Activated CD4-positive, alpha-beta T cell treated with anti-CD3 and anti-CD28 coated beads, Interleukin-2, amount 50 U/mL, for 16 hours (primary cell): ENCODE data around the gene A2ML1.
"Not testable (repeated sequence)": the region's sequence is repeated elsewhere in the genome, so short reads cannot be mapped to it uniquely, and the experiment has no call there.

Experiments
- DNase-seq: peaks from one replicate; pipeline ENCODE4 v3.0.0-alpha.2; 2020

A2ML1 gene

DNA sequence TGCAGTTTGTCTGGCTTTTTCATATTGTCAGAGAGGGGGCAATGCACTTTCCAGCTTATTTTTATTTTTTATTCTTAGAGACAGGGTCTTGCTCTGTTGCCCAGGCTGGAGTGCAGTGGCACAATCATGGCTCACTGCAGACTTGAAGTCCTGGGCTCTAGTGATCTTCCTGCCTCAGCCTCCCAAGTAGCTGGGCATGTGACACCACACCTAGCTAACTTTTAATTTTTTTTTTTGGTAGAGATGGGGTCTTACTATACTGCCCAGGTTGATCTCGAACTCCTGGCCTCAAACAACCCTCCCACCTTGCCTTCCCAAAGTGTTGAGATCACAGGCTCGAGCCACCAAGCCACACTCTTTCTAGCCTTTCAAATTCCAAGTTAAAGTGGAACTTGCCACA is 3.9 kb upstream of the A2ML1 start:
- DNase-seq = no peak

DNA sequence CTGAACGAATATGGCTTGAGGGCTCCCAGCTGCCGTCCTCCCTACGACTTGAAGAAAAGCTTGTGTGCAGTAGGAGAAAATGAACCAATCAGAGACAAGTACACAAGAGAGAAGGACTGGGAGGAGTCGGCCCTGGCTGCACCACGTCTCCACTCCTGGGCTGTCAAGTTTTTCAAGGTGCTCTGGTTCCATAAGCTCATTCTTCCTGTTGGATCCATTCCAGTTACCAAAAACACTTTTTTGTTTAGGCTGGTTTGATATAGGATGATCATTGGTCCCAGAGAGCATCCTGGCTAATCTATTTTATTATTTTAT is 2.8 kb upstream of the A2ML1 start:
- DNase-seq = no peak

DNA sequence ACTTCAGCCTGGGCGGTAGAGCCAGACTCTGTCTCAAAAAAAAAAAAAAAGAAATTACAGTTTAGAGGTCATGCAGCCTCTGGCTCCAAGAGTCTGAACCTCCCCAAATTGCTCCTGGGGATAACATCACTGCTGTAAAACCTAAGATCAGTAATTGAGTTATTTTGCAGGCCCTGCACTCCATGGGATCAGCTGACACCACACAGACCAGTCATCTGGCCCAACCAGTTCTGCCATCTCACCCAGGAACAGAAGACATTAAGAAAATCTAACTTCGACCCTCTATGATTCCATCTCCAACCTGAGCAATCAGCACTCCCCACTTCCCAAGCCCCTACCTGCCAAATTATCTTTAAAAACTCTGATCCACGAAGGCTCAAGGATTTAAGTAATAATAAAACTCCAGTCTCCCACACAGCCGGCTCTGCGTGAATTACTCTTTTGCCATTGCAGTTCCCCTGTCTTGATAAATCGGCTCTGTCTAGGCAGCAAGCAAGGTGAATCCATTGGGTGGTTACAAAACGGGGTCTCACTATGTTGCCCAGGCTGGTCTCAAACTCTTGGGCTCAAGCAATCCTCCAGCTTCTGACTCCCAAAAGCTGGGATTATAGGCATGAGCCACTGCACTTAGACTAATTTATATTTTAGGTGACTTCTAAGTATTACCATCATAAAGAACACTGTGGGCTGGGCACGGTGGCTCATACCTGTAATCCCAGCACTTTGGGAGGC is 1.6 kb upstream of the A2ML1 start:
- not testable (repeated sequence) for DNase-seq

GRCh38 chr12:8821591-8821990 is 830 bp upstream of the A2ML1 start:
- DNase-seq = no peak

DNA sequence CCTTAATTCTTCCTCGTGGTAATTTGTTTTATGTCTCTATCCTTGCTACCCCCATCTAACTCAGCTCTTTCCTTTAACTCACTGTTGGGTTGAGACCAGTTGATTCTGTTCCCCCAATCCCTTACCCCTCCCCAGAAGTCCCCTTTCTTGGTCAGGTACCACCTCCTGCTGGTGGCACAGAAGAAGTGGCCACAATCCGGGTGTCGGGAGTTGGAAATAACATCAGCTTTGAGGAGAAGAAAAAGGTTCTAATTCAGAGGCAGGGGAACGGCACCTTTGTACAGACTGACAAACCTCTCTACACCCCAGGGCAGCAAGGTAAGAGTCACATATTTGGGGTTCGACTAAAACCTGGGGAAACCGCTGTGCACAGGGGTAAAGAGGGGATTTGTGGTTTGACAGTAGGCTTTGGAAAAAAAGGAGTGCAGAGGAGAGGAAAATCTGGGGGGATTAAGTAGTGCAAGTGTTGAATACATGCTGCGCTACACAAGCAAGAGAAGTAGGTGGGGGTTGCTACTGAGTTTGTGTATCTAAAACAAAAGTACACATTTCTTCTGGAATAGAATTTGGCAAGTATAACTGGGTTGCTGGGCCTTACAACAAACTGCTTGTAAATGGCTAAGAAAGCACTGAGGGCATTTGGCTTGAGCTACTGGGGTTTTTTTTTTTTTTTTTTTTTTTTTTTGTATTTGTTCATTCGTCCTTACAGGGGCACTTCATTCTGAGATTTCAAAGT is 1.3 kb downstream of the A2ML1 start:
- no peak for DNase-seq

GRCh38 chr12:8827551-8828256 is 5.3 kb downstream of the A2ML1 start:
- DNase-seq = no peak

GRCh38 chr12:8828257-8829124 is 6.1 kb downstream of the A2ML1 start:
- no peak for DNase-seq

- no peak for DNase-seq
These were observed 6.7 kb downstream of the A2ML1 start for GRCh38 chr12:8829125-8829518.

GRCh38 chr12:8829621-8830020 is 7.2 kb downstream of the A2ML1 start:
- no peak for DNase-seq

DNA sequence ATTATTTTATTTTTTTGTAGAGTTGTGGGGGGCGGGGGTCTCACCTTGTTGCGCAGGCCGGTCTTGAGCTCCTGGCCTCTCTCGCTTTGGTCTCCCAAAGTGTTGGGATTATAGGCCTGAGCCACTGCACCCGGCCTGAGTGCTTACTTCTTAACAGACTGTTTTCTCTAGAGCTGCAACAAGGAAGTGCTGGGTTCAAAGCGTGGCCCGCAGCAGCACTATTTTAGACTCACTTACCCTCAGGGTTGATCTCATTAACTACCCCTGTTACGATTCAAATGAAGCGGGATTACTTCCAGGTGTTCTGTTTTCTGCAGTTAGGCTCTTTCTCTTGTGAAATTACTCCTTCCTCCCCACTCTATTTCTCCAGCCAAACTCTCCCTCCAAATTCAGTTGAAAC is 8.7 kb downstream of the A2ML1 start:
- no peak for DNase-seq

DNA sequence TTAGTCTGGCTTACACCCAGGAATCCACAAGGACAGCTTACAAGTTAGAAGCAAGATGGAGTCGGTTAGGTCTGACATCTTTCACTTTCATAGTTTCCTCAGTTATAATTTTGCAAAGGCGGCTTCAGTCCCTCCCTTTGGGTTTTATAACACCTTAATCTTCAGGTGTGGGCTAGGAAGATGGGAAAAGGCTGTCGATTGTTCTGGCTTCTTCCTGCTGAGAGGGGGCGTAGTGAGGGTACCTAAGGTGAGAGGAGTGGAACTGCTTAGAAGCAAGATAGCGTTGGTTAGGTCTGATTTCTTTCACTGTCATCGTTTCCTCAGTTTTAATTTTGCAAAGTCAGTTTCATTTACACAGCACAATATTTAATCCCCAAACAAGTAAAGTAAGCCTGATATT is 10.1 kb downstream of the A2ML1 start:
- DNase-seq = no peak

DNA sequence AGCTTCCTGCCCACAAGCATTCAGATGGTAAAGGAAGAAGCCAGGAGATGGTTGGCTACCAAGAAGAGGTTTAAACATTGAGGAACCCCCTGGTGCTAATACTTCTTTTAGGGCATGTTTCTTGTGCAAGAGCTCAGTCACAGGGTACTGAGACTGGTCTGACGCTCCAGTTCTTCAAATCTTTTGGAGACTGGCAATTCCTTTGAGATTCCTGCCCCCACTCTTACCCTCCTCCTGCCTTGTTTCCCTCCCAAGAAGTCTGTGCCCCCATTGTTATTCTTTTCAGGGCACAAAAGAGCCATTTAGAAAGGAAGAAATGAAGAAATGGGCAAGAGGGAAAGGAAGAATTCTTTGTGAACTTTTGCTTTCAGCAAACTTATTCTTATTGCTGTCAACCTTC is 11.8 kb downstream of the A2ML1 start:
- DNase-seq = no peak

DNA sequence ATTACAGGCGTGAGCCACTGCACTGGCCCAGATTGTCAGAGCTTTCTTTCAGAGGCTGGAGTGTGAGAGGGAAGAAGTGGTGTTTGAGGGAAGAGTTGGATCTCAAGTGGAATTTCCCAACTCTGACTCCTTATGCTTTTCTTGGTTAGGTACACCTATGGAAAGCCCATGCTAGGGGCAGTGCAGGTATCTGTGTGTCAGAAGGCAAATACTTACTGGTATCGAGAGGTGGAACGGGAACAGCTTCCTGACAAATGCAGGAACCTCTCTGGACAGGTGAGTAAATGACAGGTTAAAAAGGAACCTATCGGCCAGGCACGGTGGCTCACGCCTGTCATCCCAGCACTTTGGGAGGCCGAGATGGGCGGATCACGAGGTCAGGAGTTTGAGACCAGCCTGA is 14.9 kb downstream of the A2ML1 start:
- DNase-seq = no peak

- DNase-seq = no peak
These were observed 17.9 kb downstream of the A2ML1 start for GRCh38 chr12:8840321-8840720.

- DNase-seq = no peak
These were observed 18.7 kb downstream of the A2ML1 start for GRCh38 chr12:8840938-8841633.

DNA sequence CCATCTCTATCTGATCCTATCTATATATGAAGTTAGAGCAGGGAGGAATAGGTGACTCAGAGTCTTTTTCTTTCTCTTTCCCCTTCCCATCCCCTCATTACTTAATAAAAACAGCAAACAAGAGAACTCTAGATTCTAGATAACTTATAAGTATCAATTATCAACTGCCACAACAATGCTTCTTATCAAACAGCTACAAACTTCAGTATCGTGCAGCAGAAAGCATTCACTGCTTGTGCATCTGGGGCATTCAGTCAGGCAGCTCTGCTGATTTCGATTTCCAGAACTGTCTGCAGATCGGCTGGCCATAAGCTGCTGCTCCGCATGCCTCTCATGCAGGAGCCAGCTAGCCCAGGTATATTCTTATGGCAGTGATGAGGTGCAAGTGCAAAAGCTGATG is 19.4 kb downstream of the A2ML1 start:
- no peak for DNase-seq

DNA sequence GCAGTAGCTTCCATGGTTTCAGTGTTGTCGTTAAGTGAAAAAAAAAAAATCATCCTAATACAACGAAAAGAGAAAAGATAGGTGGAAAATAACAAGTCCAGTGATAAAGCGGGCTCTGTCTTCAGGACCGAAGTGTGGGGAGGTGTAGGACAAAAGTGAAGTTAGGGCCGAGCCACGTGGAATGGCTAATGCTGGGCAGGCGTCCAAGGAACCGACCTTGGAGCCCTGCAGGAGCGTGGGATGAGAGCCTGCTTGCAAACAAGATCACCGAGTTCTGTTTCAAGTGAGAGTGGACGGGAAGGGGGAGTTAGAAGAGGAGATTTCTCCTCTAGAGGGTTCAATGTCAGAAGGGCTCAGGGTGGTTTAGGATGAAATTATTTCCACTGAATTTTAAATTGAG is 22.2 kb downstream of the A2ML1 start:
- no peak for DNase-seq

DNA sequence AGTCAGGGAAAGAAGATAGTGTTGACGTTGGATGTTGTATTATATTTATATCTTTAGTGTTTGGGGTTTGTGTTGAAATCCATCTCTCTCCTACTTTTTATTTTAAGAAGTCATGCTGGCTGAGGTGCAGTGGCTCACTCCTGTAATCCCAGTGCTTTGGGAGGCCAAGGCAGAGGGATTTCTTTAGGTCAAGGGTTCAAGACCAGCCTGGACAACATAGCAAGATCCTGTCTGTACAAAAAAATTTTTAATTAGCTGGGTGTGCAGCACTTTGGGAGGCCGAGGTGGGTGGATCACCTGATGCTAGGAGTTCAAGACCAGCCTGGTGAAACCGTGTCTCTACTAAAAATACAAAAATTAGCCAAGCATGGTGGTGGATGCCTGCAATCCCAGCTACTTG is 23.9 kb downstream of the A2ML1 start:
- no peak for DNase-seq

DNA sequence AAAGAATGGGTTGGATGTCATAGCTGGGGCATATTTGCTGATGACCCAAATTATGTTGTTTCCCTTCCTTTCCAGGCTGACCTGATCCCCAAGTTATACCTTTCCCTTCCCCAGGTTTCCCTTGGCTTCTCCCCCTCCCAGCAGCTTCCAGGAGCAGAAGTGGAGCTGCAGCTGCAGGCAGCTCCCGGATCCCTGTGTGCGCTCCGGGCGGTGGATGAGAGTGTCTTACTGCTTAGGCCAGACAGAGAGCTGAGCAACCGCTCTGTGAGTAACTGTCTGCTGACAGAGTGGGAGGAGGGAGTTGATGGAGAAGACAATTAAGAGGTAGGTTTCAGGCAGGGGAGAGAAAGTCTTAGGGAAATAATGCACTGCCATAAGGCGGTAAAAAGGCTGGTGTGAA is 25.0 kb downstream of the A2ML1 start:
- no peak for DNase-seq

GRCh38 chr12:8849876-8850275 is 27.5 kb downstream of the A2ML1 start:
- DNase-seq = no peak

DNA sequence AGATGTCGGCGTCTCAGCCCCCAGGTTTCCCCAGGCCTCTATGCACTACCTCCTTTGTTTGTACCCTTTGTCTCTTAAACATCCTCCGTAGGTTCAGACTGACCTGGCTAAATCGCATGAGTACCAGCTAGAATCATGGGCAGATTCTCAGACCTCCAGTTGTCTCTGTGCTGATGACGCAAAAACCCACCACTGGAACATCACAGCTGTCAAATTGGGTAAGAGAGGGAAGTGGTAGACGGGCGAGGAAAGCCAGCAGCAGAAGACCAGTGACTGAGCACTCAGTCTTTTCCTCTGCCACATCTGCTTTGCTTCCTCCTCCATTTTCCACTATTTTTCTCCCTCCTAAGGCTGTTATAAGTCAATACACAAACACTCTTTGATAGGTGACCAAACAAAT is 29.7 kb downstream of the A2ML1 start:
- DNase-seq = no peak

- no peak for DNase-seq
These were observed 33.5 kb downstream of the A2ML1 start for GRCh38 chr12:8855891-8856290.

DNA sequence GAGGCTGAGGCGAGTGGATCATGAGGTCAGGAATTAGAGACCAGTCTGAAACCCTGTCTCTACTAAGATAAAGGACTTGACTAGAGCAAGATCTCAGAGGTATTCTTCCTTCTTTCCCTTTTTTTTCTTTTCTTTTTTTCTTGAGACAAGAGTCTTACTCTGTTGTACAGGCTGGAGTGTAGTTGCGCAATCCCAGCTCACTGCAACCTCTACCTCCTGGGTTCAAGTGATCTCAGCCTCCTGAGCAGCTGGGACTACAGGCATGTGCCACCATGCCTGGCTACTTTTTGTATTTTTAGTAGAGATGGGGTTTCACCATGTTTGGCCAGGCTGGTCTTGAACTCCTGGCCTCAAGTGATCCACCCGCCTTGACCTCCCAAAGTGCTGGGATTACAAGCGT is 37.0 kb downstream of the A2ML1 start:
- not testable (repeated sequence) for DNase-seq
